Stimulated activated CD8-positive, alpha-beta memory T cell treated with anti-CD3 and anti-CD28 coated beads, Interleukin-12 subunit alpha, Interleukin-12 subunit beta, amount 100 ng/mL, for 24 hours (primary cell): ENCODE data around the gene FBXW5.

Experiments used
- DNase-seq: peaks from one replicate; pipeline ENCODE4 v3.0.0-alpha.2; 2020; ENCODE audit errors: extremely low read depth

FBXW5 gene

GRCh38 chr9:136944519-136945332, at the start of gene FBXW5, which contains the start of gene C8G:
Gene FBXW5, minus strand, starts transcription at chr9:136944738. Its CDS starts 655 bp downstream, at chr9:136944083.
Gene C8G, plus strand, starts transcription at chr9:136945243. Its CDS starts 78 bp downstream, at chr9:136945321.
- DNase-seq, result peak; percentile 84

GRCh38 chr9:136992819-136993369, 48.4 kb upstream of the FBXW5 start:
- no peak for DNase-seq

GRCh38 chr9:136991993-136992818, 47.7 kb upstream of the FBXW5 start, which contains the start of gene PAXX:
Gene PAXX, plus strand, starts transcription at chr9:136992422. Its CDS starts 22 bp downstream, at chr9:136992444.
- peak; percentile 86 for DNase-seq

- no peak for DNase-seq
Measured at GRCh38 chr9:136990242-136990911, 45.8 kb upstream of the FBXW5 start.

- no peak for DNase-seq
Measured at GRCh38 chr9:136988872-136989271, 44.3 kb upstream of the FBXW5 start.

GRCh38 chr9:136985853-136986252, 41.3 kb upstream of the FBXW5 start:
- DNase-seq, result no peak

- no peak for DNase-seq
Measured at GRCh38 chr9:136985027-136985602, 40.6 kb upstream of the FBXW5 start.

GRCh38 chr9:136984464-136985026, 40.0 kb upstream of the FBXW5 start:
- DNase-seq, result no peak

- DNase-seq, result no peak
Measured at GRCh38 chr9:136983656-136984314, 39.2 kb upstream of the FBXW5 start.

GRCh38 chr9:136983167-136983566, 38.6 kb upstream of the FBXW5 start:
- no peak for DNase-seq

GRCh38 chr9:136982232-136983051, 37.9 kb upstream of the FBXW5 start, which contains the start of gene LCNL1:
Gene LCNL1, plus strand, starts transcription at chr9:136982993. Its CDS starts 594 bp downstream, at chr9:136983587.
- no peak for DNase-seq

- no peak for DNase-seq
Measured at GRCh38 chr9:136981588-136982231, 37.2 kb upstream of the FBXW5 start.

- no peak for DNase-seq
Measured at GRCh38 chr9:136980669-136981478, 36.3 kb upstream of the FBXW5 start.

- no peak for DNase-seq
Measured at GRCh38 chr9:136979769-136980587, 35.4 kb upstream of the FBXW5 start.

- DNase-seq, result no peak
Measured at GRCh38 chr9:136978865-136979544, 34.5 kb upstream of the FBXW5 start.

GRCh38 chr9:136978073-136978864, 33.7 kb upstream of the FBXW5 start:
- peak; percentile 39 for DNase-seq
